GM12878 (cell line): ENCODE results near the gene CDR2L.

Experiments used
- ETV6 ChIP-seq, 2 experiments: fragments of 450-650 bp in 1 of 2; IDR thresholded peaks in 1 of 2; conservative IDR thresholded peaks in 1 of 2; 2 replicates each; pipeline ENCODE4 v1.6.1; 2014; ENCODE audit warnings: antibody characterized with exemption in 1 of 2, borderline replicate concordance in 1 of 2, low read depth in 1 of 2, mild to moderate bottlenecking in 1 of 2, moderate library complexity in 1 of 2
- MTA2 ChIP-seq: fragments of 450-650 bp; IDR thresholded peaks from 2 replicates; pipeline ENCODE4 v1.6.1; 2016; ENCODE audit warnings: low read depth, mild to moderate bottlenecking, moderate library complexity
- MYC ChIP-seq: IDR thresholded peaks from 2 replicates; pipeline ENCODE4 v1.6.1; 2011; ENCODE audit warnings: mild to moderate bottlenecking, low read length, moderate library complexity, inconsistent platforms; ENCODE audit not compliant: insufficient read depth, insufficient replicate concordance, insufficient read length, severe bottlenecking
- SMAD1 ChIP-seq: fragments of 450-650 bp; IDR thresholded peaks from 2 replicates; pipeline ENCODE4 v1.6.1; 2018; ENCODE audit warnings: mild to moderate bottlenecking, low read depth; ENCODE audit not compliant: partially characterized antibody
- SREBF2 ChIP-seq: IDR thresholded peaks from 2 replicates; pipeline ENCODE4 v1.6.1; 2012; ENCODE audit warnings: mild to moderate bottlenecking, low read length
- TAF1 ChIP-seq: IDR thresholded peaks from 2 replicates; pipeline ENCODE4 v1.6.1; 2011; ENCODE audit warnings: mild to moderate bottlenecking, low read depth, low read length, borderline replicate concordance
- YY1 ChIP-seq: IDR thresholded peaks from 2 replicates; pipeline ENCODE4 v1.6.1; 2011; ENCODE audit warnings: low read depth, mild to moderate bottlenecking, low read length
- TF ChIP-seq, protein P1 (sequence below): fragments of 450-650 bp; IDR thresholded peaks from 2 replicates; pipeline ENCODE4 v1.6.1; 2018; ENCODE audit warnings: mild to moderate bottlenecking, low read depth, moderate library complexity; ENCODE audit not compliant: partially characterized antibody
- TF ChIP-seq, protein P2 (sequence below), 3 experiments: IDR thresholded peaks in 2 of 3; conservative IDR thresholded peaks in 1 of 3; 2 replicates each; pipeline ENCODE4 v1.5.1; 2011; ENCODE audit warnings: low read depth in 3 of 3, low read length in 3 of 3, mild to moderate bottlenecking in 3 of 3, control low read depth in 2 of 3, moderate library complexity in 2 of 3, inconsistent platforms in 1 of 3, mixed read lengths in 1 of 3; ENCODE audit not compliant: control insufficient read depth in 2 of 3, insufficient read depth in 1 of 3; ENCODE audit errors: extremely low read depth in 1 of 3

DNA sequence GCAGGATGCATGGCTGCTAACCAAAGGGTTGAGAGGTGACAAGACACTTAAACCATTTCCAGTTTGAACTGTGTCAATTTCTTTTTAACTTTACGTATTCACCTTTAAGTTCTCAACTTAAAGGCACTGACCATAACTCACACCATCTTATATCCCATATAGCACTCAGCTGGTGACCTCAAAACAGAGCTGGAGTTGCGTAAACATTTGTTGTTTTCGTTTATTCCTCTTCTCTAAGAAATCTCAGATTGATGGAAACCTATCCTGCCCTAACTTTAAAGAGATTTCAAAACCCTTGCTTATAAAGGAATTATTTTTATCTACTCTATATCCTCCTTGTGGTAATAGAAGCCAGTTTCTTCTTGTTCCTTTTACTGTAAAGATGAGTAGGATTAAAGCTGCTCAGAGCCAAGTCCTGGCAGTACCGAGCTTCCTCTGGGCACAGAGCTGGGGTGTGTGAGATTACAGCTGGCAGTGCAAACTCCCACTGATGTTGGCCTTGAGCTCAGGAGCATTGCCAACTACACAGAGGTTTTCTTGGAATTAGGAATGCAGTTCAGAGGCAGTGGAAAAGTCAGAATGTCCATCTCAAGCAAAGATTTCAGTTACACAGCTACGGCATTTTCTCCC lies 60.9 kb downstream of the CDR2L start:
- no peak for TF ChIP-seq SREBF2
- TF ChIP-seq, protein P1, sequence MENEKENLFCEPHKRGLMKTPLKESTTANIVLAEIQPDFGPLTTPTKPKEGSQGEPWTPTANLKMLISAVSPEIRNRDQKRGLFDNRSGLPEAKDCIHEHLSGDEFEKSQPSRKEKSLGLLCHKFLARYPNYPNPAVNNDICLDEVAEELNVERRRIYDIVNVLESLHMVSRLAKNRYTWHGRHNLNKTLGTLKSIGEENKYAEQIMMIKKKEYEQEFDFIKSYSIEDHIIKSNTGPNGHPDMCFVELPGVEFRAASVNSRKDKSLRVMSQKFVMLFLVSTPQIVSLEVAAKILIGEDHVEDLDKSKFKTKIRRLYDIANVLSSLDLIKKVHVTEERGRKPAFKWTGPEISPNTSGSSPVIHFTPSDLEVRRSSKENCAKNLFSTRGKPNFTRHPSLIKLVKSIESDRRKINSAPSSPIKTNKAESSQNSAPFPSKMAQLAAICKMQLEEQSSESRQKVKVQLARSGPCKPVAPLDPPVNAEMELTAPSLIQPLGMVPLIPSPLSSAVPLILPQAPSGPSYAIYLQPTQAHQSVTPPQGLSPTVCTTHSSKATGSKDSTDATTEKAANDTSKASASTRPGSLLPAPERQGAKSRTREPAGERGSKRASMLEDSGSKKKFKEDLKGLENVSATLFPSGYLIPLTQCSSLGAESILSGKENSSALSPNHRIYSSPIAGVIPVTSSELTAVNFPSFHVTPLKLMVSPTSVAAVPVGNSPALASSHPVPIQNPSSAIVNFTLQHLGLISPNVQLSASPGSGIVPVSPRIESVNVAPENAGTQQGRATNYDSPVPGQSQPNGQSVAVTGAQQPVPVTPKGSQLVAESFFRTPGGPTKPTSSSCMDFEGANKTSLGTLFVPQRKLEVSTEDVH, result no peak
- TF ChIP-seq, protein P2, sequence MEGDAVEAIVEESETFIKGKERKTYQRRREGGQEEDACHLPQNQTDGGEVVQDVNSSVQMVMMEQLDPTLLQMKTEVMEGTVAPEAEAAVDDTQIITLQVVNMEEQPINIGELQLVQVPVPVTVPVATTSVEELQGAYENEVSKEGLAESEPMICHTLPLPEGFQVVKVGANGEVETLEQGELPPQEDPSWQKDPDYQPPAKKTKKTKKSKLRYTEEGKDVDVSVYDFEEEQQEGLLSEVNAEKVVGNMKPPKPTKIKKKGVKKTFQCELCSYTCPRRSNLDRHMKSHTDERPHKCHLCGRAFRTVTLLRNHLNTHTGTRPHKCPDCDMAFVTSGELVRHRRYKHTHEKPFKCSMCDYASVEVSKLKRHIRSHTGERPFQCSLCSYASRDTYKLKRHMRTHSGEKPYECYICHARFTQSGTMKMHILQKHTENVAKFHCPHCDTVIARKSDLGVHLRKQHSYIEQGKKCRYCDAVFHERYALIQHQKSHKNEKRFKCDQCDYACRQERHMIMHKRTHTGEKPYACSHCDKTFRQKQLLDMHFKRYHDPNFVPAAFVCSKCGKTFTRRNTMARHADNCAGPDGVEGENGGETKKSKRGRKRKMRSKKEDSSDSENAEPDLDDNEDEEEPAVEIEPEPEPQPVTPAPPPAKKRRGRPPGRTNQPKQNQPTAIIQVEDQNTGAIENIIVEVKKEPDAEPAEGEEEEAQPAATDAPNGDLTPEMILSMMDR (IDR thresholded peaks at IDR 0.05 in 2 of 3, conservative IDR thresholded peaks at IDR 0.05 in 1 of 3; ENCODE audit: control insufficient read depth in 2 of 3, extremely low read depth in 1 of 3, insufficient read depth in 1 of 3, low read depth in 3 of 3, low read length in 3 of 3), result no peak
- TF ChIP-seq ETV6 (conservative IDR thresholded peaks at IDR 0.05 in 1 of 2, IDR thresholded peaks at IDR 0.05 in 1 of 2; ENCODE audit: borderline replicate concordance in 1 of 2, low read depth in 1 of 2), result no peak
- no peak for TF ChIP-seq MYC
- TF ChIP-seq TAF1, result no peak
- no peak for TF ChIP-seq MTA2
- TF ChIP-seq SMAD1, result no peak
- TF ChIP-seq YY1, result no peak
